HEK293 (cell line): ENCODE results near the gene RRAS.

Experiments used
- BCL11A ChIP-seq: fragments of 450-650 bp; formaldehyde crosslinking; IDR thresholded peaks from 2 replicates; pipeline ENCODE4 v1.5.1; 2016; ENCODE audit warnings: low read depth, missing biosample characterization, missing genetic modification characterization
- BCL11B ChIP-seq: fragments of 450-650 bp; formaldehyde crosslinking; IDR thresholded peaks from 2 replicates; pipeline ENCODE4 v1.5.1; 2016; ENCODE audit warnings: low read depth, missing biosample characterization, missing genetic modification characterization
- GLI2 ChIP-seq: fragments of 450-650 bp; formaldehyde crosslinking; IDR thresholded peaks from 2 replicates; pipeline ENCODE4; 2017; ENCODE audit warnings: missing biosample characterization, missing genetic modification characterization, low read depth, borderline replicate concordance
- IKZF3 ChIP-seq: fragments of 450-650 bp; IDR thresholded peaks from 2 replicates; pipeline ENCODE4 v1.5.0; 2018; ENCODE audit warnings: missing biosample characterization, mild to moderate bottlenecking, missing genetic modification characterization, moderate library complexity
- MZF1 ChIP-seq: fragments of 450-650 bp; formaldehyde crosslinking; IDR thresholded peaks from 2 replicates; pipeline ENCODE4 v1.5.1; 2017; ENCODE audit warnings: missing biosample characterization, missing genetic modification characterization, borderline replicate concordance
- OSR2 ChIP-seq: fragments of 450-650 bp; formaldehyde crosslinking; IDR thresholded peaks from 2 replicates; pipeline ENCODE4 v1.5.1; 2016; ENCODE audit warnings: missing biosample characterization, missing genetic modification characterization
- SCRT1 ChIP-seq: fragments of 450-650 bp; formaldehyde crosslinking; IDR thresholded peaks from 2 replicates; pipeline ENCODE4 v1.5.1; 2016; ENCODE audit warnings: missing biosample characterization, missing genetic modification characterization, borderline replicate concordance
- SP2 ChIP-seq: fragments of 450-650 bp; formaldehyde crosslinking; IDR thresholded peaks from 2 replicates; pipeline ENCODE4 v1.5.1; 2016; ENCODE audit warnings: missing biosample characterization, missing genetic modification characterization
- SP7 ChIP-seq: fragments of 450-650 bp; formaldehyde crosslinking; IDR thresholded peaks from 2 replicates; pipeline ENCODE4 v1.5.1; 2016; ENCODE audit warnings: missing biosample characterization, missing genetic modification characterization
- YY2 ChIP-seq: fragments of 450-650 bp; formaldehyde crosslinking; IDR thresholded peaks from 2 replicates; pipeline ENCODE4 v1.5.1; 2016; ENCODE audit warnings: missing biosample characterization, missing genetic modification characterization
- ZBTB1 ChIP-seq: fragments of 450-650 bp; formaldehyde crosslinking; IDR thresholded peaks from 2 replicates; pipeline ENCODE4 v1.5.1; 2016; ENCODE audit warnings: missing biosample characterization, missing genetic modification characterization
- ZBTB21 ChIP-seq: fragments of 450-650 bp; formaldehyde crosslinking; IDR thresholded peaks from 2 replicates; pipeline ENCODE4 v1.5.1; 2017; ENCODE audit warnings: missing biosample characterization, missing genetic modification characterization
- ZBTB7A ChIP-seq: fragments of 450-650 bp; formaldehyde crosslinking; IDR thresholded peaks from 2 replicates; pipeline ENCODE4 v1.5.1; 2016; ENCODE audit warnings: low read depth, missing biosample characterization, missing genetic modification characterization
- ZEB2 ChIP-seq: fragments of 450-650 bp; formaldehyde crosslinking; IDR thresholded peaks from 2 replicates; pipeline ENCODE4 v1.5.1; 2016; ENCODE audit warnings: missing biosample characterization, missing genetic modification characterization
- ZFP37 ChIP-seq: fragments of 450-650 bp; formaldehyde crosslinking; IDR thresholded peaks from 2 replicates; pipeline ENCODE4 v1.5.1; 2016; ENCODE audit warnings: missing biosample characterization, missing genetic modification characterization
- ZNF157 ChIP-seq: fragments of 450-650 bp; formaldehyde crosslinking; IDR thresholded peaks from 2 replicates; pipeline ENCODE4 v1.5.1; 2016; ENCODE audit warnings: missing biosample characterization, missing genetic modification characterization
- ZNF169 ChIP-seq: fragments of 450-650 bp; formaldehyde crosslinking; IDR thresholded peaks from 2 replicates; pipeline ENCODE4 v1.5.1; 2016; ENCODE audit warnings: missing biosample characterization, missing genetic modification characterization
- ZNF2 ChIP-seq: fragments of 450-650 bp; formaldehyde crosslinking; IDR thresholded peaks from 2 replicates; pipeline ENCODE4 v1.5.1; 2016; ENCODE audit warnings: missing biosample characterization, missing genetic modification characterization
- ZNF23 ChIP-seq: fragments of 450-650 bp; formaldehyde crosslinking; IDR thresholded peaks from 2 replicates; pipeline ENCODE4 v1.5.1; 2016; ENCODE audit warnings: missing biosample characterization, missing genetic modification characterization, borderline replicate concordance
- ZNF324 ChIP-seq: fragments of 450-650 bp; formaldehyde crosslinking; IDR thresholded peaks from 2 replicates; pipeline ENCODE4 v1.5.1; 2016; ENCODE audit warnings: missing biosample characterization, missing genetic modification characterization
- ZNF37A ChIP-seq: fragments of 450-650 bp; IDR thresholded peaks from 2 replicates; pipeline ENCODE4 v1.5.1; 2018; ENCODE audit warnings: missing biosample characterization, missing genetic modification characterization
- ZNF416 ChIP-seq: fragments of 450-650 bp; formaldehyde crosslinking; IDR thresholded peaks from 2 replicates; pipeline ENCODE4 v1.5.1; 2016; ENCODE audit warnings: missing biosample characterization, missing genetic modification characterization
- ZNF600 ChIP-seq: fragments of 450-650 bp; formaldehyde crosslinking; IDR thresholded peaks from 2 replicates; pipeline ENCODE4 v1.5.1; 2016; ENCODE audit warnings: missing biosample characterization, missing genetic modification characterization
- ZNF677 ChIP-seq: fragments of 450-650 bp; IDR thresholded peaks from 2 replicates; pipeline ENCODE4 v1.5.0; 2018; ENCODE audit warnings: missing biosample characterization, mild to moderate bottlenecking, missing genetic modification characterization, moderate library complexity
- ZNF830 ChIP-seq: fragments of 450-650 bp; IDR thresholded peaks from 2 replicates; pipeline ENCODE4 v1.5.0; 2018; ENCODE audit warnings: missing biosample characterization, missing genetic modification characterization, low read depth, mild to moderate bottlenecking, moderate library complexity
- ZNF837 ChIP-seq: fragments of 450-650 bp; formaldehyde crosslinking; IDR thresholded peaks from 2 replicates; pipeline ENCODE4 v1.5.1; 2016; ENCODE audit warnings: missing biosample characterization, missing genetic modification characterization
- TF ChIP-seq, protein P1 (sequence below): sonication (generic); formaldehyde crosslinking; IDR thresholded peaks from 2 replicates; pipeline ENCODE4 v1.8.1; 2022; ENCODE audit warnings: mild to moderate bottlenecking, moderate library complexity, missing genetic modification reagents
- TF ChIP-seq, protein P2 (sequence below): fragments of 450-650 bp; formaldehyde crosslinking; IDR thresholded peaks from 2 replicates; pipeline ENCODE4 v1.5.1; 2016; ENCODE audit warnings: missing biosample characterization, missing genetic modification characterization
- TF ChIP-seq, protein P3 (sequence below): fragments of 450-650 bp; formaldehyde crosslinking; IDR thresholded peaks from 2 replicates; pipeline ENCODE4 v1.5.1; 2016; ENCODE audit warnings: missing biosample characterization, missing genetic modification characterization
- TF ChIP-seq, protein P4 (sequence below): fragments of 450-650 bp; formaldehyde crosslinking; IDR thresholded peaks from 2 replicates; pipeline ENCODE4 v1.5.1; 2016; ENCODE audit warnings: missing biosample characterization, missing genetic modification characterization
- TF ChIP-seq, protein P5 (sequence below): fragments of 450-650 bp; formaldehyde crosslinking; IDR thresholded peaks from 2 replicates; pipeline ENCODE4 v1.5.1; 2016; ENCODE audit warnings: missing biosample characterization, missing genetic modification characterization
- TF ChIP-seq, protein P6 (sequence below): fragments of 450-650 bp; formaldehyde crosslinking; IDR thresholded peaks from 2 replicates; pipeline ENCODE4 v1.5.1; 2016; ENCODE audit warnings: missing biosample characterization, missing genetic modification characterization

The RRAS gene

DNA sequence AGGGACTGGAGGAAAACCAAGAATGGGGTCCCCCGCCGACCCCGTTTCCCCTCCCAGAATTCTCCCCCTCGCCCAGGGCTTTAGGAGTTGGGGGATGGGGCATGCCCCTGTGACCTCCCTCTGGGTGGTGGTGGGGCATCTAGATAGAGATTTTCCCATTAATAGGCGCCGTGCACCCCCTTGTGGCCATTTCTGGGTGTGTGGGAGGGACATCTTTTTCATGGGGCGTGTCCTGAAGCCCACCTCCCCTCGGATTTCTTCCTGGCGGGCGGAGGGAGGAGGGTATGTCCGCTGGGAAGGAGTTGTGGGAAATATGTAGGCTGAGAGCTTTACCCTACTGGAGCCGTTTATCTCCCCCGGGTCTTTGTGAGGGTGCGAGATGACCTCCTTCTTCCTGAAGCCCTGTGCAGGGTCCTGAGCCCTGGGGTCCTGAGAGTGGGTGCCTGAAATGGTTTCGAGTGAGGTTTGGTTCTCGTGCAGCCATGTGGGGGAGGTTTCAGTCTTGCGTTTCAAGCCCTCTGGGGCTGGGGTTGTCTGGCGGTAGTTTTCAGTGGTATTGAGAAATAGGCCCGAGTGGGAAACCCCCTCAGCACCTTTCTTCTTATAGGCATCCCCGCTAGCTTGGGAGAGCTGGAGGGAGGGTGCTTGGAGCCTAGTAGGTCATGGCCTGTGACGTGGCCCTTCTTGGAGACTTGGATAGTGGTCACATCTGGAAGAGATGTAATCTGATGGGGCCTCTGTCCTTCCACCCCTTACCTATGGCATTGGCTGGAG, 38.1 kb upstream of the RRAS start (continued):
- TF ChIP-seq ZBTB7A (tag by site-specific recombination) (no peak), ZNF23 (no peak), MZF1 (tag by site-specific recombination) (no peak), IKZF3 (tag by site-specific recombination) (peak; percentile 40), ZNF2 (tag by site-specific recombination) (no peak), SP7 (tag by site-specific recombination) (no peak), ZEB2 (no peak), ZNF600 (tag by site-specific recombination) (no peak), SP2 (peak; percentile 19; the same call in 1 of the 2 replicates), BCL11A (tag by site-specific recombination) (0 out of 2 replicates have a peak, but pooled peaks have one; percentile 12), ZNF37A (tag by site-specific recombination) (no peak), BCL11B (tag by site-specific recombination) (peak; percentile 82), OSR2 (tag by site-specific recombination) (no peak), YY2 (tag by site-specific recombination) (no peak; the same call in 1 of the 2 replicates), ZNF157 (tag by site-specific recombination) (no peak), SCRT1 (tag by site-specific recombination) (no peak), ZNF837 (tag by site-specific recombination) (no peak), ZBTB21 (tag by site-specific recombination) (no peak), ZBTB1 (tag by site-specific recombination) (no peak), ZNF169 (tag by site-specific recombination) (no peak), GLI2 (tag by site-specific recombination) (no peak), ZNF416 (tag by site-specific recombination) (no peak), ZNF677 (tag by site-specific recombination) (no peak), ZNF324 (no peak), ZFP37 (tag by site-specific recombination) (no peak), ZNF830 (no peak)
- TF ChIP-seq, protein P1, sequence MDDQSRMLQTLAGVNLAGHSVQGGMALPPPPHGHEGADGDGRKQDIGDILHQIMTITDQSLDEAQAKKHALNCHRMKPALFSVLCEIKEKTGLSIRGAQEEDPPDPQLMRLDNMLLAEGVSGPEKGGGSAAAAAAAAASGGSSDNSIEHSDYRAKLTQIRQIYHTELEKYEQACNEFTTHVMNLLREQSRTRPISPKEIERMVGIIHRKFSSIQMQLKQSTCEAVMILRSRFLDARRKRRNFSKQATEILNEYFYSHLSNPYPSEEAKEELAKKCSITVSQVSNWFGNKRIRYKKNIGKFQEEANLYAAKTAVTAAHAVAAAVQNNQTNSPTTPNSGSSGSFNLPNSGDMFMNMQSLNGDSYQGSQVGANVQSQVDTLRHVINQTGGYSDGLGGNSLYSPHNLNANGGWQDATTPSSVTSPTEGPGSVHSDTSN (CRISPR knock-in tag) = no peak
- TF ChIP-seq, protein P2, sequence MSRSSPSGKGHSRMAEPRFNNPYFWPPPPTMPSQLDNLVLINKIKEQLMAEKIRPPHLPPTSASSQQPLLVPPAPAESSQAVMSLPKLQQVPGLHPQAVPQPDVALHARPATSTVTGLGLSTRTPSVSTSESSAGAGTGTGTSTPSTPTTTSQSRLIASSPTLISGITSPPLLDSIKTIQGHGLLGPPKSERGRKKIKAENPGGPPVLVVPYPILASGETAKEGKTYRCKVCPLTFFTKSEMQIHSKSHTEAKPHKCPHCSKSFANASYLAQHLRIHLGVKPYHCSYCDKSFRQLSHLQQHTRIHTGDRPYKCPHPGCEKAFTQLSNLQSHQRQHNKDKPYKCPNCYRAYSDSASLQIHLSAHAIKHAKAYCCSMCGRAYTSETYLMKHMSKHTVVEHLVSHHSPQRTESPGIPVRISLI (tag by site-specific recombination) = no peak
- TF ChIP-seq, protein P3, sequence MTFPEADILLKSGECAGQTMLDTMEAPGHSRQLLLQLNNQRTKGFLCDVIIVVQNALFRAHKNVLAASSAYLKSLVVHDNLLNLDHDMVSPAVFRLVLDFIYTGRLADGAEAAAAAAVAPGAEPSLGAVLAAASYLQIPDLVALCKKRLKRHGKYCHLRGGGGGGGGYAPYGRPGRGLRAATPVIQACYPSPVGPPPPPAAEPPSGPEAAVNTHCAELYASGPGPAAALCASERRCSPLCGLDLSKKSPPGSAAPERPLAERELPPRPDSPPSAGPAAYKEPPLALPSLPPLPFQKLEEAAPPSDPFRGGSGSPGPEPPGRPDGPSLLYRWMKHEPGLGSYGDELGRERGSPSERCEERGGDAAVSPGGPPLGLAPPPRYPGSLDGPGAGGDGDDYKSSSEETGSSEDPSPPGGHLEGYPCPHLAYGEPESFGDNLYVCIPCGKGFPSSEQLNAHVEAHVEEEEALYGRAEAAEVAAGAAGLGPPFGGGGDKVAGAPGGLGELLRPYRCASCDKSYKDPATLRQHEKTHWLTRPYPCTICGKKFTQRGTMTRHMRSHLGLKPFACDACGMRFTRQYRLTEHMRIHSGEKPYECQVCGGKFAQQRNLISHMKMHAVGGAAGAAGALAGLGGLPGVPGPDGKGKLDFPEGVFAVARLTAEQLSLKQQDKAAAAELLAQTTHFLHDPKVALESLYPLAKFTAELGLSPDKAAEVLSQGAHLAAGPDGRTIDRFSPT (tag by site-specific recombination) = peak; percentile 89
- TF ChIP-seq, protein P4, sequence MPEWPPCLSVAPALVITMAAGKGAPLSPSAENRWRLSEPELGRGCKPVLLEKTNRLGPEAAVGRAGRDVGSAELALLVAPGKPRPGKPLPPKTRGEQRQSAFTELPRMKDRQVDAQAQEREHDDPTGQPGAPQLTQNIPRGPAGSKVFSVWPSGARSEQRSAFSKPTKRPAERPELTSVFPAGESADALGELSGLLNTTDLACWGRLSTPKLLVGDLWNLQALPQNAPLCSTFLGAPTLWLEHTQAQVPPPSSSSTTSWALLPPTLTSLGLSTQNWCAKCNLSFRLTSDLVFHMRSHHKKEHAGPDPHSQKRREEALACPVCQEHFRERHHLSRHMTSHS (tag by site-specific recombination) = no peak
- TF ChIP-seq, protein P5, sequence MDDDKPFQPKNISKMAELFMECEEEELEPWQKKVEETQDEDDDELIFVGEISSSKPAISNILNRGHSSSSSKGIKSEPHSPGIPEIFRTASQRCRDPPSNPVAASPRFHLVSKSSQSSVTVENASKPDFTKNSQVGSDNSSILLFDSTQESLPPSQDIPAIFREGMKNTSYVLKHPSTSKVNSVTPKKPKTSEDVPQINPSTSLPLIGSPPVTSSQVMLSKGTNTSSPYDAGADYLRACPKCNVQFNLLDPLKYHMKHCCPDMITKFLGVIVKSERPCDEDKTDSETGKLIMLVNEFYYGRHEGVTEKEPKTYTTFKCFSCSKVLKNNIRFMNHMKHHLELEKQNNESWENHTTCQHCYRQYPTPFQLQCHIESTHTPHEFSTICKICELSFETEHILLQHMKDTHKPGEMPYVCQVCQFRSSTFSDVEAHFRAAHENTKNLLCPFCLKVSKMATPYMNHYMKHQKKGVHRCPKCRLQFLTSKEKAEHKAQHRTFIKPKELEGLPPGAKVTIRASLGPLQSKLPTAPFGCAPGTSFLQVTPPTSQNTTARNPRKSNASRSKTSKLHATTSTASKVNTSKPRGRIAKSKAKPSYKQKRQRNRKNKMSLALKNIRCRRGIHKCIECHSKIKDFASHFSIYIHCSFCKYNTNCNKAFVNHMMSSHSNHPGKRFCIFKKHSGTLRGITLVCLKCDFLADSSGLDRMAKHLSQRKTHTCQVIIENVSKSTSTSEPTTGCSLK (tag by site-specific recombination) = no peak
- TF ChIP-seq, protein P6, sequence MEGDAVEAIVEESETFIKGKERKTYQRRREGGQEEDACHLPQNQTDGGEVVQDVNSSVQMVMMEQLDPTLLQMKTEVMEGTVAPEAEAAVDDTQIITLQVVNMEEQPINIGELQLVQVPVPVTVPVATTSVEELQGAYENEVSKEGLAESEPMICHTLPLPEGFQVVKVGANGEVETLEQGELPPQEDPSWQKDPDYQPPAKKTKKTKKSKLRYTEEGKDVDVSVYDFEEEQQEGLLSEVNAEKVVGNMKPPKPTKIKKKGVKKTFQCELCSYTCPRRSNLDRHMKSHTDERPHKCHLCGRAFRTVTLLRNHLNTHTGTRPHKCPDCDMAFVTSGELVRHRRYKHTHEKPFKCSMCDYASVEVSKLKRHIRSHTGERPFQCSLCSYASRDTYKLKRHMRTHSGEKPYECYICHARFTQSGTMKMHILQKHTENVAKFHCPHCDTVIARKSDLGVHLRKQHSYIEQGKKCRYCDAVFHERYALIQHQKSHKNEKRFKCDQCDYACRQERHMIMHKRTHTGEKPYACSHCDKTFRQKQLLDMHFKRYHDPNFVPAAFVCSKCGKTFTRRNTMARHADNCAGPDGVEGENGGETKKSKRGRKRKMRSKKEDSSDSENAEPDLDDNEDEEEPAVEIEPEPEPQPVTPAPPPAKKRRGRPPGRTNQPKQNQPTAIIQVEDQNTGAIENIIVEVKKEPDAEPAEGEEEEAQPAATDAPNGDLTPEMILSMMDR (tag by site-specific recombination) = peak; percentile 85
